HG02970 (cell line): ENCODE data around the gene HOXD11.

ENCODE experiments used
- ATAC-seq: cut with Tn5 transposase; IDR thresholded peaks from one replicate; pipeline ENCODE4 v1.9.1; 2021; ENCODE audit warnings: mild to moderate bottlenecking, moderate library complexity, moderate number of reproducible peaks; ENCODE audit not compliant: unreplicated experiment, low FRiP score

The HOXD11 gene

GRCh38 chr2:176103742-176104315, 3.3 kb upstream of the HOXD11 start:
- no peak for ATAC-seq

- ATAC-seq = no peak
Measured at GRCh38 chr2:176104316-176105077, 2.6 kb upstream of the HOXD11 start.

- no peak for ATAC-seq
Measured at GRCh38 chr2:176105078-176105729, 1.9 kb upstream of the HOXD11 start.

- no peak for ATAC-seq
Measured at GRCh38 chr2:176105730-176106580, 1.1 kb upstream of the HOXD11 start.

- no peak for ATAC-seq
Measured at GRCh38 chr2:176107731-176108181, 676 bp downstream of the HOXD11 start.

- ATAC-seq = no peak
Measured at GRCh38 chr2:176109192-176109901, 2.3 kb downstream of the HOXD11 start.

- ATAC-seq = no peak
Measured at GRCh38 chr2:176109946-176110345, 2.9 kb downstream of the HOXD11 start.

- ATAC-seq = no peak
Measured at GRCh38 chr2:176110415-176111308, 3.6 kb downstream of the HOXD11 start.

- ATAC-seq = no peak
Measured at GRCh38 chr2:176111309-176111663, 4.2 kb downstream of the HOXD11 start.

- ATAC-seq = no peak
Measured at GRCh38 chr2:176111846-176112374, 4.8 kb downstream of the HOXD11 start.

GRCh38 chr2:176112375-176113302, 5.6 kb downstream of the HOXD11 start:
- no peak for ATAC-seq

GRCh38 chr2:176114120-176114929, 7.2 kb downstream of the HOXD11 start:
- no peak for ATAC-seq

- no peak for ATAC-seq
Measured at GRCh38 chr2:176114930-176115625, 8.0 kb downstream of the HOXD11 start.

GRCh38 chr2:176115883-176116813, 9.1 kb downstream of the HOXD11 start, which contains the start of gene HOXD10:
HOXD10 (plus strand) TSS chr2:176116778; CDS start chr2:176116834, 56 bp downstream.
- no peak for ATAC-seq

GRCh38 chr2:176117162-176117822, 10.2 kb downstream of the HOXD11 start:
- no peak for ATAC-seq
